Measurements from ENCODE around the gene MAGI2. TPM values are rescaled to one million over a fixed set of nuclear protein-coding genes. Genes with fewer than 3 reads are reported as not detected.

The MAGI2 gene
- total RNA-seq, 1 experiment from 2014 or later, result 0.25 TPM

- intact Hi-C loops (cut with micrococcal nuclease; ENCODE audit: unreplicated experiment), result no loop called here
- TF ChIP-seq, protein P1, sequence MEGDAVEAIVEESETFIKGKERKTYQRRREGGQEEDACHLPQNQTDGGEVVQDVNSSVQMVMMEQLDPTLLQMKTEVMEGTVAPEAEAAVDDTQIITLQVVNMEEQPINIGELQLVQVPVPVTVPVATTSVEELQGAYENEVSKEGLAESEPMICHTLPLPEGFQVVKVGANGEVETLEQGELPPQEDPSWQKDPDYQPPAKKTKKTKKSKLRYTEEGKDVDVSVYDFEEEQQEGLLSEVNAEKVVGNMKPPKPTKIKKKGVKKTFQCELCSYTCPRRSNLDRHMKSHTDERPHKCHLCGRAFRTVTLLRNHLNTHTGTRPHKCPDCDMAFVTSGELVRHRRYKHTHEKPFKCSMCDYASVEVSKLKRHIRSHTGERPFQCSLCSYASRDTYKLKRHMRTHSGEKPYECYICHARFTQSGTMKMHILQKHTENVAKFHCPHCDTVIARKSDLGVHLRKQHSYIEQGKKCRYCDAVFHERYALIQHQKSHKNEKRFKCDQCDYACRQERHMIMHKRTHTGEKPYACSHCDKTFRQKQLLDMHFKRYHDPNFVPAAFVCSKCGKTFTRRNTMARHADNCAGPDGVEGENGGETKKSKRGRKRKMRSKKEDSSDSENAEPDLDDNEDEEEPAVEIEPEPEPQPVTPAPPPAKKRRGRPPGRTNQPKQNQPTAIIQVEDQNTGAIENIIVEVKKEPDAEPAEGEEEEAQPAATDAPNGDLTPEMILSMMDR (IDR thresholded peaks at IDR 0.05; ENCODE audit: insufficient read depth in 1 of 2, low read depth in 1 of 2, low read length in 1 of 2, severe bottlenecking in 1 of 2, unreplicated experiment in 1 of 2), result no peak
- Histone ChIP-seq H3K4me1 (no peaks in the 10 kb centered on the region), H3K36me3 (ENCODE audit: control insufficient read depth, insufficient read depth, low read length) (no peaks in the 10 kb centered on the region), H3K9me3 (no peaks in the 10 kb centered on the region; the same call in 1 of the 2 replicates), H3K27me3 (replicated peaks; ENCODE audit: control insufficient read depth, insufficient read depth, low read length) (no peaks in the 10 kb centered on the region), H3K4me3 (ENCODE audit: low read depth, low read length) (no peak overlapping the region)
- no peaks in the 10 kb centered on the region for H3K27me3 Mint-ChIP-seq (ENCODE audit: insufficient read depth, unreplicated experiment)
- no peaks in the 10 kb centered on the region for H3K36me3 Mint-ChIP-seq (ENCODE audit: insufficient read depth, unreplicated experiment)
- POLR2A ChIA-PET, result no interaction called here
- BruUV-seq (replicated peaks), result no TSS peak
- DNase-seq, result no peak
- no peak overlapping the region for H3K27ac Mint-ChIP-seq (ENCODE audit: unreplicated experiment)
- H3K9me3 Mint-ChIP-seq (ENCODE audit: unreplicated experiment), result peaks cover 14% of the 10 kb centered on the region
- H3K4me1 Mint-ChIP-seq (ENCODE audit: low read depth, unreplicated experiment), result no peaks in the 10 kb centered on the region
- H3K4me3 Mint-ChIP-seq (ENCODE audit: unreplicated experiment), result no peak overlapping the region
- CTCF ChIA-PET, result no interaction called here
Measured at GRCh38 chr7:79091011-79091410, 362.5 kb downstream of the MAGI2 start.

DNA sequence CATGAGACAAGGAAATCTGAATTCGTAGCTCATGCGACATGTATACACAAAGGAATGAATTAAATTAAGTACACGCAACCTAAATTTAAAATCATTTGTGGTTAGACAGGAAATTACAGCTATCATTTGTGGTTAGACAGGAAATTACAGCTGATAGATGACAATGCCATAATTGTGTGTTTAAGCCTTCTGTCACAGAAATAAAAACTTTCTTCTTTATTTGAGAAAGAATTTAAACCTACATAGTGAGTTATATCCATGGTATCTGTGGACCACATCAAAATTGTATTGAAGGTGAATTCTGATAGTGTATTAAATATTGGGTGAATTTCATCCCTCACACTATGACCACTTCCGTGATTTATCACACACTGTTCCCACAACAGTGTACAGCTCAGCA lies 362.9 kb downstream of the MAGI2 start:
- TF ChIP-seq, protein P1 (IDR thresholded peaks at IDR 0.05; ENCODE audit: insufficient read depth in 1 of 2, low read depth in 1 of 2, low read length in 1 of 2, severe bottlenecking in 1 of 2, unreplicated experiment in 1 of 2), result no peak
- H3K4me1 ChIP-seq, result no peaks in the 10 kb centered on the region
- no peak overlapping the region for H3K27ac Mint-ChIP-seq (ENCODE audit: unreplicated experiment)
- no peaks in the 10 kb centered on the region for H3K27me3 ChIP-seq (replicated peaks; ENCODE audit: control insufficient read depth, insufficient read depth, low read length)
- ChIA-PET POLR2A (no interaction called here), CTCF (no interaction called here)
- no peaks in the 10 kb centered on the region for H3K36me3 Mint-ChIP-seq (ENCODE audit: insufficient read depth, unreplicated experiment)
- H3K4me3 ChIP-seq (ENCODE audit: low read depth, low read length), result no peak overlapping the region
- peaks cover 14% of the 10 kb centered on the region for H3K9me3 Mint-ChIP-seq (ENCODE audit: unreplicated experiment)
- no peaks in the 10 kb centered on the region; the same call in 1 of the 2 replicates for H3K9me3 ChIP-seq
- intact Hi-C loops (cut with micrococcal nuclease; ENCODE audit: unreplicated experiment), result no loop called here
- H3K4me3 Mint-ChIP-seq (ENCODE audit: unreplicated experiment), result no peak overlapping the region
- no peaks in the 10 kb centered on the region for H3K27me3 Mint-ChIP-seq (ENCODE audit: insufficient read depth, unreplicated experiment)
- no peaks in the 10 kb centered on the region for H3K4me1 Mint-ChIP-seq (ENCODE audit: low read depth, unreplicated experiment)
- no peak for DNase-seq
- no TSS peak for BruUV-seq (replicated peaks)
- no peaks in the 10 kb centered on the region for H3K36me3 ChIP-seq (ENCODE audit: control insufficient read depth, insufficient read depth, low read length)

GRCh38 chr7:79084423-79084822 lies 369.0 kb downstream of the MAGI2 start:
- Histone ChIP-seq H3K4me1 (no peaks in the 10 kb centered on the region), H3K27me3 (replicated peaks; ENCODE audit: control insufficient read depth, insufficient read depth, low read length) (no peaks in the 10 kb centered on the region), H3K9me3 (no peaks in the 10 kb centered on the region; the same call in 1 of the 2 replicates), H3K36me3 (ENCODE audit: control insufficient read depth, insufficient read depth, low read length) (no peaks in the 10 kb centered on the region), H3K4me3 (ENCODE audit: low read depth, low read length) (no peak overlapping the region)
- intact Hi-C loops (cut with micrococcal nuclease; ENCODE audit: unreplicated experiment), result no loop called here
- Mint-ChIP-seq H3K4me1 (ENCODE audit: low read depth, unreplicated experiment) (peaks cover 10% of the 10 kb centered on the region), H3K9me3 (ENCODE audit: unreplicated experiment) (peaks cover 15% of the 10 kb centered on the region), H3K27ac (ENCODE audit: unreplicated experiment) (no peak overlapping the region), H3K27me3 (ENCODE audit: insufficient read depth, unreplicated experiment) (no peaks in the 10 kb centered on the region), H3K4me3 (ENCODE audit: unreplicated experiment) (no peak overlapping the region), H3K36me3 (ENCODE audit: insufficient read depth, unreplicated experiment) (no peaks in the 10 kb centered on the region)
- ChIA-PET CTCF (no interaction called here), POLR2A (no interaction called here)
- no peak for DNase-seq
- TF ChIP-seq, protein P1 (IDR thresholded peaks at IDR 0.05; ENCODE audit: insufficient read depth in 1 of 2, low read depth in 1 of 2, low read length in 1 of 2, severe bottlenecking in 1 of 2, unreplicated experiment in 1 of 2), result no peak
- no TSS peak for BruUV-seq (replicated peaks)
